Activated T-cell treated with anti-CD3 and anti-CD28 coated beads, Interleukin-2, amount 50 U/mL, for 72 hours (primary cell): ENCODE data around the gene PALS1. TPM values are rescaled to one million over a fixed set of nuclear protein-coding genes. Genes with fewer than 3 reads are reported as not detected.

Experiments used
- ATAC-seq, 2 donors: fragments of 150-1000 bp; cut with Tn5 transposase; replicated peaks in 1 of 2; 2 replicates each; pipeline ENCODE4 v1.10.0; 2021; ENCODE audit warnings: moderate library complexity in 2 of 2, mild to moderate bottlenecking in 1 of 2
- DNase-seq, 2 donors: peaks; one replicate each; pipeline ENCODE4 v3.0.0; 2021 to 2022; ENCODE audit warnings: mixed read lengths in 1 of 2
- H3K27ac Mint-ChIP-seq: one replicate; pipeline ENCODE4 v1.8.0; 2022; ENCODE audit warnings: mild to moderate bottlenecking, moderate library complexity, mixed read lengths
- H3K27me3 Mint-ChIP-seq: one replicate; pipeline ENCODE4 v1.8.0; 2022; ENCODE audit warnings: low read depth, mixed read lengths
- H3K36me3 Mint-ChIP-seq, 2 donors: one replicate each; pipeline ENCODE4 v1.8.0; 2022; ENCODE audit warnings: mixed read lengths in 2 of 2, mild to moderate bottlenecking in 1 of 2; ENCODE audit not compliant: insufficient read depth in 2 of 2
- H3K4me1 Mint-ChIP-seq: one replicate; pipeline ENCODE4 v1.8.0; 2022; ENCODE audit warnings: low read depth, mixed read lengths
- H3K4me3 Mint-ChIP-seq, 2 donors: one replicate each; pipeline ENCODE4 v1.8.0; 2022; ENCODE audit warnings: mild to moderate bottlenecking in 2 of 2, mixed read lengths in 2 of 2, moderate library complexity in 2 of 2
- H3K9me3 Mint-ChIP-seq, 2 donors: one replicate each; pipeline ENCODE4 v1.8.0; 2022; ENCODE audit warnings: mixed read lengths in 2 of 2
- total RNA-seq, 2 donors: library from RNA; stranded (reverse); gene quantifications; one replicate each; pipeline ENCODE4 v1.2.3, GENCODE V29; 2022

Gene PALS1
- total RNA-seq, 2 donors from 2014 or later, result 5.5 to 6.5 TPM

- no peak for ATAC-seq
- Mint-ChIP-seq H3K27ac (no peak overlapping the region), H3K36me3 (no peaks in the 10 kb centered on the region), H3K27me3 (peaks cover 18% of the 10 kb centered on the region), H3K4me1 (peaks cover 17% of the 10 kb centered on the region), H3K9me3 (no peaks in the 10 kb centered on the region), H3K4me3 (no peak overlapping the region)
- DNase-seq, result no peak
Measured at GRCh38 chr14:67237591-67237990, 3.6 kb upstream of the PALS1 start.

DNA sequence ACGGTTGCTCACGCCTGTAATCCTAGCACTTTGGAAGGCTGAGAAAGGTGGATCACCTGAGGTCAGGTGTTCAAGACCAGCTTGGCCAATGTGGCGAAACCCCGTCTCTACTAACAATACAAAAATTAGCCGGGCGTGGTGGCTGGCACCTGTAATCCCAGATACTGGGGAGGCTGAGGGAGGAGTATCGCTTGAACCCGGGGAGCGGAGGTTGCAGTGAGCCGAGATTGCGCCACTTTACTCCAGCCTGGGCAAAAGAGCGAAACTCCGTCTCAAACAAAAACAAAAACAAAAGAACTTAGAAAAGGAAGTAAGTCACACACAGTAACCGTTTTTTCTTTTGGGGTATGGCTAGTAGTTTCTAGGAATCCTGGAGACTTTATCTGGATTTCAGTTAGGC lies 1.7 kb upstream of the PALS1 start:
- DNase-seq (no peak), ATAC-seq (no peak)
- H3K27ac Mint-ChIP-seq, result no peak overlapping the region
- H3K4me1 Mint-ChIP-seq, result peaks cover 19% of the 10 kb centered on the region
- H3K27me3 Mint-ChIP-seq, result peaks cover 18% of the 10 kb centered on the region
- no peaks in the 10 kb centered on the region for H3K9me3 Mint-ChIP-seq
- H3K4me3 Mint-ChIP-seq, result peak overlapping the region; percentile 90 to 98
- H3K36me3 Mint-ChIP-seq, result no peaks in the 10 kb centered on the region

DNA sequence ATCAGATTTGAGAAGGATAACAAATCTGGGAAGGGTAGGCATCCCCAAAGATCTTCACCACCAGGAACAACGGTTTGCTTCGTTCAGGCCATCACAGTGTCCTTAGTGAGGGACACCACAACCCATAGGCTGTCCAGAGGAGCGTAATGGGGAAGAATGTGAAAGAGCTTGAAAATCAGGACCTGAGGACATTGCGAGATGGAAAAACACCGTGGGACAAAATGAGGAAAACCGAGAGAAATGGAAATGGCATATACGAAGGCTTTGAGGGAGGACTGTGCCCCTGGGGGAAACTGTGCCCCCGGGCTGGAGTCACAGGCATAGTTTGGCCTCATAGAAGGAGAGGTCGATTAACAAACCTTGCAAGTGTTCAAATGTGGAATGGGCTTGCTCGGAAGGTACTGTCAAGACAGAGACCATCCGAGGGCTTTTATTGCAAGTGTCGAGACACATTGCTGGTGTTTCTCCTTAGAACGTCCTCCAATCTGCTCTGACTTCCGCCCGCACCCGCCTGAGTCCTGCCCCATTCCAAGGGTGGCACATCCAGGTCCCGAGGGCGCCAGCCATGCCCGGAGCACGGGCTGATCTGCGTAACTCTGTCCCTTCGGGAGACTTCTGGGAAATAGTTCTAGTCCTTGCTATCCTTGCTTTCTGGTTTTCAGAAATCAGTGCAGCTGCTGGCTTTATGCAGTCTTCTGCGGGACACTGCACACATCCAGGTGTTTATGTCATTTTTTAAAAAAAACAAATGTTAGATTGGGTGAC lies 885 bp upstream of the PALS1 start:
- H3K27ac Mint-ChIP-seq, result no peak overlapping the region
- ATAC-seq (peak; percentile 5 to 19), DNase-seq (peak; percentile 13 to 23)
- peaks cover 19% of the 10 kb centered on the region for H3K4me1 Mint-ChIP-seq
- H3K9me3 Mint-ChIP-seq, result no peaks in the 10 kb centered on the region
- H3K36me3 Mint-ChIP-seq, result no peaks in the 10 kb centered on the region
- peaks cover 18% of the 10 kb centered on the region for H3K27me3 Mint-ChIP-seq
- H3K4me3 Mint-ChIP-seq, result peak overlapping the region; percentile 90 to 98

GRCh38 chr14:67240978-67241410 lies 241 bp upstream of the PALS1 start:
- H3K27me3 Mint-ChIP-seq, result peaks cover 18% of the 10 kb centered on the region
- no peaks in the 10 kb centered on the region for H3K9me3 Mint-ChIP-seq
- H3K27ac Mint-ChIP-seq, result peak overlapping the region; percentile 90
- H3K4me1 Mint-ChIP-seq, result peaks cover 19% of the 10 kb centered on the region
- ATAC-seq (peak; percentile 95), DNase-seq (peak; percentile 95)
- H3K4me3 Mint-ChIP-seq, result peak overlapping the region; percentile 90 to 98
- no peaks in the 10 kb centered on the region for H3K36me3 Mint-ChIP-seq

DNA sequence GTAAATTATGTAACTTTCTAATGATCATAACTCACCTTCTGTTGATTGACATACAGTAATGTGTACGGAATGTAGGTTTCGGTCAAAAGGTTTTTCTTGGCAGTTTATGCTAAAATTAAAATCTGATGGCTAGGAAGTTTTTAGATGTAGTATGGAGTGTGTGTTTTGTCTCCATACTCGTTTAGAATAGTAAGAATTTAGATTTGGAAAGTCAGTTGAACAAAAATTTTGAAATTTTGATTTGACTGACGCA lies 859 bp downstream of the PALS1 start:
- ATAC-seq (no peak), DNase-seq (no peak)
- H3K27ac Mint-ChIP-seq, result peak overlapping the region; percentile 86
- no peaks in the 10 kb centered on the region for H3K9me3 Mint-ChIP-seq
- H3K36me3 Mint-ChIP-seq, result no peaks in the 10 kb centered on the region
- H3K4me3 Mint-ChIP-seq, result peak overlapping the region; percentile 90 to 98
- H3K4me1 Mint-ChIP-seq, result peaks cover 22% of the 10 kb centered on the region
- H3K27me3 Mint-ChIP-seq, result peaks cover 18% of the 10 kb centered on the region

GRCh38 chr14:67245104-67245503 lies 3.9 kb downstream of the PALS1 start:
- H3K36me3 Mint-ChIP-seq, result no peaks in the 10 kb centered on the region
- DNase-seq, result no peak
- H3K27ac Mint-ChIP-seq, result no peak overlapping the region
- H3K27me3 Mint-ChIP-seq, result peaks cover 6% of the 10 kb centered on the region
- H3K4me1 Mint-ChIP-seq, result peaks cover 28% of the 10 kb centered on the region
- no peaks in the 10 kb centered on the region for H3K9me3 Mint-ChIP-seq
- no peak overlapping the region for H3K4me3 Mint-ChIP-seq
- no peak for ATAC-seq

DNA sequence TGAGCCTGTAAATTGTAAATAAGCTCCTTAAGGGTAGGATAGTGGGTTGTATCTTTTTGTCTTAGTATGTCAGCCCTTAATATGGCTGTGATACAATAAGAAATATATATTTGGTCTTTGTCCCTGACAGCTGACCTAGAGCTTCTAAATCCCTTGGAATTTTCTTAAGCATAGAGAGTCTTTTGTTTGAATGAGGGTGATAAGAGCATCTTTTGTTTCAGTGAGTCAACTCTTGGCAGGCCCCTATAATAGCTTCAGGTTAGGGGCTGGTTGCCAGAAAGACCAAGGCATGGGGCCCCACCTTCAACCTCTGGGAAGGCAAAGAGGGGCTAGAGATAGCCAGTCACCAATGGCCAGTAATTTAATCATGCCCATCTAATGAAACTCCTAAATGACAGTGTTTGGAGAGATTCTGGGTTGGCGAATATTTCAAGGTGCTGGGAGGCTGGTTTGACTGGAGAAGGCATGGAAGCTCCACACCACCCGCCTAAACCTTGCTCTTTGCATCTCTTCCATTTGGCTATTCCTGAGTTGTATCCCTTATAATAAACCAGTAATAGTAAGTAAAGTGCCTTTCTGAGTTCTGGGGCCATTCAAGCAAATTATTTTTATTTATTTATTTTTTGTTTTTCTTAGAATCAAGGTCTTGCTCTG lies 10.5 kb downstream of the PALS1 start:
- ATAC-seq, result no peak
- H3K27me3 Mint-ChIP-seq, result no peaks in the 10 kb centered on the region
- DNase-seq, result no peak
- no peak overlapping the region for H3K4me3 Mint-ChIP-seq
- no peak overlapping the region for H3K27ac Mint-ChIP-seq
- H3K9me3 Mint-ChIP-seq, result no peaks in the 10 kb centered on the region
- H3K36me3 Mint-ChIP-seq, result no peaks in the 10 kb centered on the region
- peaks cover 35% of the 10 kb centered on the region for H3K4me1 Mint-ChIP-seq

- Mint-ChIP-seq H3K27ac (peak overlapping the region; percentile 60), H3K36me3 (no peaks in the 10 kb centered on the region), H3K4me1 (peaks cover 23% of the 10 kb centered on the region), H3K4me3 (no peak overlapping the region), H3K9me3 (no peaks in the 10 kb centered on the region), H3K27me3 (no peaks in the 10 kb centered on the region)
- peak in 1 of 2 donors; percentile 23 for ATAC-seq
- DNase-seq, result no peak
Measured at GRCh38 chr14:67253076-67253635, 11.9 kb downstream of the PALS1 start.

- H3K36me3 Mint-ChIP-seq, result no peaks in the 10 kb centered on the region
Measured at GRCh38 chr14:67257906-67258305, 16.7 kb downstream of the PALS1 start.

DNA sequence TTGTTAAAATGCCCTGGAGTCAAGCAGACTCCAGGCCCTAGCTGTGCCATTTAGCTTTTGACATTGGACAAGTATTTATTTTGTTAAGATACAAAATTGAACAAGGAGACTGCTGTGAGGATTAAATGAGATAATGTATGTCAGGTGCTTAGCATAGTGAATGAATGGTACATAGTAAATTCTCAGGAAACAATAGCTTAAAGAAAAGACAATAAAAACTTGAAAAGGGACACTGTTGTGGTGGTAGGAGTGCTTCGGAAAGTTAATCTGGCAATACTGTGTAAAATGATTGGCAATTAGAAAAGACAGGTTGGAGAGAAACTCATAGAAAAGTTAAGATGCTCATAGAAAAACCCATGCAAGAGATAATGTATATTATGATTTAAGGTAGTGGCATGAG lies 19.7 kb downstream of the PALS1 start:
- H3K27ac Mint-ChIP-seq, result no peak overlapping the region
- peaks cover 5% of the 10 kb centered on the region for H3K4me1 Mint-ChIP-seq
- no peak for ATAC-seq
- H3K27me3 Mint-ChIP-seq, result no peaks in the 10 kb centered on the region
- no peak overlapping the region for H3K4me3 Mint-ChIP-seq
- H3K9me3 Mint-ChIP-seq, result no peaks in the 10 kb centered on the region
- no peaks in the 10 kb centered on the region for H3K36me3 Mint-ChIP-seq
- DNase-seq, result no peak

More at GRCh38 chr14:67257906-67258305, 16.7 kb downstream of the PALS1 start:
- no peak overlapping the region for H3K27ac Mint-ChIP-seq
- DNase-seq, result no peak
- H3K4me1 Mint-ChIP-seq, result peaks cover 21% of the 10 kb centered on the region
- no peaks in the 10 kb centered on the region for H3K27me3 Mint-ChIP-seq
- no peaks in the 10 kb centered on the region for H3K9me3 Mint-ChIP-seq
- ATAC-seq, result no peak
- H3K4me3 Mint-ChIP-seq, result no peak overlapping the region

- H3K36me3 Mint-ChIP-seq, result no peaks in the 10 kb centered on the region
- ATAC-seq (no peak), DNase-seq (no peak)
- no peaks in the 10 kb centered on the region for H3K27me3 Mint-ChIP-seq
- no peak overlapping the region for H3K4me3 Mint-ChIP-seq
- no peak overlapping the region for H3K27ac Mint-ChIP-seq
- H3K4me1 Mint-ChIP-seq, result peaks cover 14% of the 10 kb centered on the region
- H3K9me3 Mint-ChIP-seq, result no peaks in the 10 kb centered on the region
Measured at GRCh38 chr14:67263499-67264149, 22.4 kb downstream of the PALS1 start.

DNA sequence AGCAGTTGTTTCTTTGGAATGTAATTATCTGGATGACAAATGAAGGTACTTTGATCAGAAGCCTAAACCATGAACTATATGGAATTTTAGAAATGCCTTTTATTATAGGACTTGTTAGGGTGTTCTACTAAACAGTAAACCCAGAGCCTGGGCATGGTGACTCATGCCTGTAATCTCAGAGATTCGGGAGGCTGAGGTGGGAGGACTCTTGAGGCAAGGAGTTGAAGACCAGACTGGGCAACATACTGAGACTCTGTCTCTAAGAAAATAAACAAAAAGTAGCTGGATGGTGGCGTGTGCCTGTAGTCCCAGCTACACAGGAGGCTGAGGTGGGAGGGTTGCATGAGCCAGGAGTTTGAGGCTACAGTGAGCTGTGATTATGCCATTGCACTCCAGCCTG lies 23.9 kb downstream of the PALS1 start:
- no peak for DNase-seq
- ATAC-seq, result no peak
- Mint-ChIP-seq H3K9me3 (no peaks in the 10 kb centered on the region), H3K27ac (no peak overlapping the region), H3K4me1 (peaks cover 14% of the 10 kb centered on the region), H3K27me3 (no peaks in the 10 kb centered on the region), H3K4me3 (no peak overlapping the region), H3K36me3 (no peaks in the 10 kb centered on the region)

DNA sequence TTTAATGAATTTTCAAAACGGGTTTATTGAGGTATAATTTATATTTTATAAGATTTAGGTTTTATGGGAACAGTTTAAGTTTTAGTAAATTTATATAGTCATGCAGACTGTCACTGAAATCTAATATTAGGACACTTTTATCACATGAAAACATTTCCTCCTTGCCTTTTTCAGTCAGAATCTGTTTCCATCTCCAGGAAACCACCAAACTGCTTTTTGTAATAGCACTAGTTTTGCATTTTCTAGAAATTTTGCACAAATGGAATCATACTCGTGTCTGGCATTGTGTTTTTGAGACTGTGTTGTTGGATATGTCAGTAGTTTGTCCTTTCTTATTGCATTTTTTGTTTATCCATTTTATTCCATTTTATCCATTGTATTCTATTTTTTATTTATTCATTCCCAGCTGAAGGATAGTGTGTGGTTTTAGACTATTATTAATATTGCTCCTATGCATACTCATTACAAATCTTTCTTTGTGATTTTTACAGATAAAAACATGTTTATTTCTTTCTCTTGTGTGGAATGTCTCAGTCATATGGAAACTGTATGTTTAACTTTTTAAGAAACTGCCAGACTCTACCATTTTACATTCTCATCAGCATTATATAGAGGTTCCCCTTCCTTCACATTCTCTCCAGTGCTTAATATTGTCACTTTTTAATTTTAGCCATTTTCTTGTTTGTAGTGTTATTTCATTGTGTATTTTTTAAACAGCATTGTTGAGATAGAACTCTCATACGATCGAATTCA lies 26.5 kb downstream of the PALS1 start:
- no peak for ATAC-seq
- Mint-ChIP-seq H3K36me3 (peaks cover 0 to 2% of the 10 kb centered on the region in 2 donors), H3K27ac (peak overlapping the region; percentile 68), H3K4me1 (peaks cover 9% of the 10 kb centered on the region), H3K27me3 (no peaks in the 10 kb centered on the region), H3K4me3 (peak overlapping the region; percentile 20 to 33), H3K9me3 (no peaks in the 10 kb centered on the region)
- DNase-seq, result no peak
